Activated naive CD4-positive, alpha-beta T cell treated with anti-CD3 and anti-CD28 coated beads, Interleukin-2, amount 10 ng/mL, durations not matched to agents 7 days and 5 days (primary cell): ENCODE data around the gene TREX2.

Experiments
- CTCF ChIA-PET: fragments of 350-600 bp; sonication (Branson Sonifier 250); formaldehyde crosslinking; loops from one replicate; lab custom pipeline; 2021; ENCODE audit warnings: antibody characterized with exemption; lab: Charles Lee
- DNase-seq: peaks from one replicate; pipeline ENCODE4 v3.0.0-alpha.2; 2020
- H3K27ac Mint-ChIP-seq: one replicate; pipeline ENCODE4 v1.8.0; 2021; ENCODE audit warnings: mild to moderate bottlenecking, moderate library complexity, mixed read lengths
- H3K27me3 Mint-ChIP-seq: one replicate; pipeline ENCODE4 v1.8.0; 2021; ENCODE audit warnings: mild to moderate bottlenecking, mixed read lengths
- H3K36me3 Mint-ChIP-seq: one replicate; pipeline ENCODE4 v1.8.0; 2021; ENCODE audit warnings: mixed read lengths
- H3K4me1 Mint-ChIP-seq: one replicate; pipeline ENCODE4 v1.8.0; 2021; ENCODE audit warnings: mixed read lengths
- H3K4me3 Mint-ChIP-seq: one replicate; pipeline ENCODE4 v1.8.0; 2021; ENCODE audit warnings: mild to moderate bottlenecking, moderate library complexity, mixed read lengths
- H3K9me3 Mint-ChIP-seq: one replicate; pipeline ENCODE4 v1.8.0; 2021; ENCODE audit warnings: mixed read lengths

Gene TREX2

GRCh38 chrX:153456704-153457103, 10.8 kb upstream of the TREX2 start:
- Mint-ChIP-seq H3K36me3 (peaks cover 11% of the 10 kb centered on the region), H3K9me3 (no peaks in the 10 kb centered on the region), H3K27ac (no peak overlapping the region), H3K27me3 (no peaks in the 10 kb centered on the region), H3K4me1 (no peaks in the 10 kb centered on the region), H3K4me3 (no peak overlapping the region)
- CTCF ChIA-PET = no interaction called here
- no peak for DNase-seq

- no peak for DNase-seq
- no peak overlapping the region for H3K27ac Mint-ChIP-seq
- no peaks in the 10 kb centered on the region for H3K4me1 Mint-ChIP-seq
- peaks cover 8% of the 10 kb centered on the region for H3K36me3 Mint-ChIP-seq
- CTCF ChIA-PET = no interaction called here
- H3K9me3 Mint-ChIP-seq = no peaks in the 10 kb centered on the region
- H3K4me3 Mint-ChIP-seq = no peak overlapping the region
- H3K27me3 Mint-ChIP-seq = no peaks in the 10 kb centered on the region
Measured at GRCh38 chrX:153456161-153456560, 10.3 kb upstream of the TREX2 start.

GRCh38 chrX:153455571-153455970, 9.7 kb upstream of the TREX2 start:
- CTCF ChIA-PET = no interaction called here
- Mint-ChIP-seq H3K9me3 (no peaks in the 10 kb centered on the region), H3K4me1 (no peaks in the 10 kb centered on the region), H3K4me3 (no peak overlapping the region), H3K36me3 (peaks cover 6% of the 10 kb centered on the region), H3K27ac (no peak overlapping the region), H3K27me3 (no peaks in the 10 kb centered on the region)
- DNase-seq = no peak

GRCh38 chrX:153454901-153455550, 9.2 kb upstream of the TREX2 start:
- H3K27me3 Mint-ChIP-seq = no peaks in the 10 kb centered on the region
- no peak overlapping the region for H3K27ac Mint-ChIP-seq
- H3K4me1 Mint-ChIP-seq = no peaks in the 10 kb centered on the region
- H3K4me3 Mint-ChIP-seq = no peak overlapping the region
- no peaks in the 10 kb centered on the region for H3K9me3 Mint-ChIP-seq
- no peak for DNase-seq
- CTCF ChIA-PET = no interaction called here
- H3K36me3 Mint-ChIP-seq = peaks cover 6% of the 10 kb centered on the region

- Mint-ChIP-seq H3K36me3 (no peaks in the 10 kb centered on the region), H3K4me3 (no peak overlapping the region), H3K27ac (peak overlapping the region; percentile 14), H3K9me3 (no peaks in the 10 kb centered on the region), H3K4me1 (no peaks in the 10 kb centered on the region), H3K27me3 (no peaks in the 10 kb centered on the region)
- DNase-seq = no peak
- CTCF ChIA-PET = no interaction called here
Measured at GRCh38 chrX:153450949-153451277, 5.1 kb upstream of the TREX2 start.

GRCh38 chrX:153450114-153450948, 4.5 kb upstream of the TREX2 start:
- Mint-ChIP-seq H3K27ac (no peak overlapping the region), H3K27me3 (no peaks in the 10 kb centered on the region), H3K4me1 (no peaks in the 10 kb centered on the region), H3K9me3 (no peaks in the 10 kb centered on the region), H3K36me3 (no peaks in the 10 kb centered on the region), H3K4me3 (no peak overlapping the region)
- no peak for DNase-seq
- CTCF ChIA-PET = no interaction called here

- Mint-ChIP-seq H3K27me3 (no peaks in the 10 kb centered on the region), H3K4me1 (no peaks in the 10 kb centered on the region), H3K36me3 (no peaks in the 10 kb centered on the region), H3K4me3 (no peak overlapping the region), H3K9me3 (no peaks in the 10 kb centered on the region), H3K27ac (no peak overlapping the region)
- no peak for DNase-seq
- CTCF ChIA-PET = no interaction called here
Measured at GRCh38 chrX:153449368-153450113, 3.7 kb upstream of the TREX2 start.

- Mint-ChIP-seq H3K9me3 (no peaks in the 10 kb centered on the region), H3K36me3 (no peaks in the 10 kb centered on the region), H3K27ac (no peak overlapping the region), H3K4me1 (no peaks in the 10 kb centered on the region), H3K27me3 (no peaks in the 10 kb centered on the region), H3K4me3 (no peak overlapping the region)
- CTCF ChIA-PET = no interaction called here
- DNase-seq = no peak
Measured at GRCh38 chrX:153448556-153449367, 2.9 kb upstream of the TREX2 start.

- H3K27me3 Mint-ChIP-seq = no peaks in the 10 kb centered on the region
- H3K36me3 Mint-ChIP-seq = no peaks in the 10 kb centered on the region
- no peaks in the 10 kb centered on the region for H3K4me1 Mint-ChIP-seq
- CTCF ChIA-PET = no interaction called here
- no peaks in the 10 kb centered on the region for H3K9me3 Mint-ChIP-seq
- DNase-seq = no peak
- no peak overlapping the region for H3K4me3 Mint-ChIP-seq
- no peak overlapping the region for H3K27ac Mint-ChIP-seq
Measured at GRCh38 chrX:153447581-153447960, 1.7 kb upstream of the TREX2 start.

GRCh38 chrX:153446950-153447580, 1.2 kb upstream of the TREX2 start:
- CTCF ChIA-PET = no interaction called here
- no peaks in the 10 kb centered on the region for H3K9me3 Mint-ChIP-seq
- H3K27ac Mint-ChIP-seq = no peak overlapping the region
- H3K4me1 Mint-ChIP-seq = no peaks in the 10 kb centered on the region
- no peak for DNase-seq
- H3K36me3 Mint-ChIP-seq = no peaks in the 10 kb centered on the region
- no peaks in the 10 kb centered on the region for H3K27me3 Mint-ChIP-seq
- no peak overlapping the region for H3K4me3 Mint-ChIP-seq

- no peaks in the 10 kb centered on the region for H3K27me3 Mint-ChIP-seq
- CTCF ChIA-PET = no interaction called here
Measured at GRCh38 chrX:153446636-153446936, 730 bp upstream of the TREX2 start.

GRCh38 chrX:153445106-153445855, 575 bp downstream of the TREX2 start:
- no peak for DNase-seq
- Mint-ChIP-seq H3K9me3 (no peaks in the 10 kb centered on the region), H3K4me3 (no peak overlapping the region), H3K27ac (no peak overlapping the region), H3K4me1 (no peaks in the 10 kb centered on the region), H3K27me3 (peaks cover 4% of the 10 kb centered on the region), H3K36me3 (no peaks in the 10 kb centered on the region)
- CTCF ChIA-PET = no interaction called here

More at GRCh38 chrX:153446636-153446936, 730 bp upstream of the TREX2 start:
- Mint-ChIP-seq H3K4me1 (no peaks in the 10 kb centered on the region), H3K36me3 (no peaks in the 10 kb centered on the region), H3K9me3 (no peaks in the 10 kb centered on the region), H3K4me3 (no peak overlapping the region), H3K27ac (no peak overlapping the region)
- DNase-seq = no peak

- peaks cover 12% of the 10 kb centered on the region for H3K27me3 Mint-ChIP-seq
- DNase-seq = no peak
- H3K36me3 Mint-ChIP-seq = no peaks in the 10 kb centered on the region
- no peak overlapping the region for H3K27ac Mint-ChIP-seq
- no peaks in the 10 kb centered on the region for H3K4me1 Mint-ChIP-seq
- CTCF ChIA-PET = no interaction called here
- no peaks in the 10 kb centered on the region for H3K9me3 Mint-ChIP-seq
- H3K4me3 Mint-ChIP-seq = no peak overlapping the region
Measured at GRCh38 chrX:153444333-153445011, 1.4 kb downstream of the TREX2 start.
